ENCODE measurements around the gene PDE4D.

The PDE4D gene

DNA sequence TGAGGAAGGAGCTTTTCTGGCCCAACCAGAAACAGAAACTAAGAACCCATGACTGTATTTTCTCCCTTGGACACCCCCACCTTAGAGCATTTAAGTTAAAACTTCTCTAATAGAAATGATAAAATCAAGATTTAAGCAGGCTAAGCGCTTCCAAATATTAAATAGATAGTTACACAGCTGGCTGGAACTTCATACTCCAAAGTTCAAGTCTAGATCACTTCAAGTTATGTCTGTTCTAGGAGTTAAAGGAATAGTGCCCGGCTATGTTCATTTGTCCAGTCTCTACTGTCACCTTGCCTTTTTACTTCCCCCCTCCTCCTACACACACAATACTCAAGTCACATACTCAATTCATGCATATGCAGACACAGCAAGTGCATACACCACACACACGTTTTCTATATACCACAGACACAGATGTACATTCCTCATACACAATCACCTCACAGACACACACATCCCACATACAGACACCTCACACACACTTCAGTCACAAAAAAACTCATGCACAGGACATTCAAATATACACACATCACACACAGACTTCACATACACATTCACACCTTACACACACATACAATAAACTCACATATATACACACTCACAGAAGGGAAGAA, 237.7 kb downstream of the PDE4D start:
- no peak for DNase-seq (ENCODE audit: low spot score)

DNA sequence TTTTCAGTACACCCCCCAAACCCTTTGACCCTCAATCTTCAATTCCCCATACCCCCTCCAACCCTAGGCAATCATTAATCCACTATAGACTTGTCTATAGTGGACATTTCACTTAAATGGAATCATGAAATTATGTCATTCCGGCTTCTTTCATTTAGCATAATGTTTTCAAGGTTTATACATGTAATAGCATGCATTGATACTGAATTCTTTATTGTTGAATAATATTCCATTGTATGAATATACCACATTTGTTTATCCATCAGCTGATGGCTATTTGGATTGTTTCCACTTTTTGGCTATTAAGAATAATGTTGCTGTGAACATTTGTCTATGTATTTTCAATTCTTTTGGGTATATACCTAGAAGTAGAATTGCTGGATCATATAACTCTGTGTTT, 238.8 kb downstream of the PDE4D start:
- DNase-seq (ENCODE audit: low spot score), result no peak

DNA sequence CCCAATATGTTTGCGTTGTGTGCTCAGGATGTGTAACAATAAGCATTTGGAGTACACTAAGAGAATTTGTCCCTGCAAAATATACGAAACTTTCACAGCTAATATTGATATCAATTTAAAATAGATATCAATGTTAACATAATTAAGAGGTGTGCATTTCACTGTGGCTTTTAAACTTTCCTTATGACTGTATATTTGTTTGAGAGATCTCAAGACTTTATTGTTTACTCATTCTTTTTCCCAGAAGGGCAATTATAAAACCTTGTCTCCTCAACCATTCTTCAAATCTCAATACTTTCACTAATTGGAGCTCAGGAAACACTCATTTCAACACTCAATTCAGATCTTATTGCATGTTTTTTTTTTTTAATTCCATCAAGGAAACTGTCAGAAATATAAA, 241.1 kb downstream of the PDE4D start:
- no peak for DNase-seq (ENCODE audit: low spot score)

DNA sequence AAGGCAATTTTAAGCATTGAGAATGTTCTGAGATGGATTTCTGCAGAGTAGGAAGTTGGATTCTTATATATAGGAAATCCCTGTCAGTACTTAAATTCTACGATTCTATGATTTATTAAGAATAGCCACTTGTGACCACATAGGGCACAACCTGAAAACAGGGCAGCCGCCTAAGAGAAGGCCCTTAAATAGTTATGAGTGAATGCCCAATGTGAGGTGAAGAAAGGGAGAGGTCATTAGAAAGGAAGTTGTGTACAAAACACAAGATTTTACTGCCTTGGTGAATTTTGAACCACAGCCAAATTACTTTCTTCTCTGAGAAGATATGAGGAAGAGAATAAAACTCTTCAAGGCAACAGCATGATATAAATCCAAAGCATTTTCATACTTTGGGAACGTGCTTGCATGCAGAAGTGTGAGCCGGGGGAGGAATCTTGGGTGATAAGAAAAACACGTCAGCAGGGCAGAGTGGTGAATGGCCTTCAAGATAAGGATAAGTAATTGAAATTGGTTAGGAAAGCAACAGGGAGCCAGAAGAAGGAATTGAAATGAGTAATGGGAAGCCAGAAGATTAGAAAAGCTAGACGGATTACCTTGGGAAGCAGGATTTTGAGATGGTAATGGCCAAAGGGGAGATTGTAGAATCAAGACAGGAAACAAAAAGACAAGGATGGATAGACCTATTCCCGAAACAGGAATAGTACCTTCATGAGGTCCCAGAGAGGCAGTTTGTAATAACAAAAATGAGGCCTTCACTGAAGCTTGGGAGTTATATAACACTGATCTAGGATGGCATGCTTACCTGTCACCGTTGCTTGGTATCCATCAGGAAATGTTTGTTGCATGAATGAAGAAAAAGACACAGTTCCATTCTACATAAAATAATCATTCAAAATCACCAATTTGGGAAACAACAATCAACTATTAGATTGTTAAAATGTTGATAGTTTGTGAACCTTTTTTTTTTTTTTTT, 244.3 kb downstream of the PDE4D start:
- DNase-seq (ENCODE audit: low spot score), result no peak

DNA sequence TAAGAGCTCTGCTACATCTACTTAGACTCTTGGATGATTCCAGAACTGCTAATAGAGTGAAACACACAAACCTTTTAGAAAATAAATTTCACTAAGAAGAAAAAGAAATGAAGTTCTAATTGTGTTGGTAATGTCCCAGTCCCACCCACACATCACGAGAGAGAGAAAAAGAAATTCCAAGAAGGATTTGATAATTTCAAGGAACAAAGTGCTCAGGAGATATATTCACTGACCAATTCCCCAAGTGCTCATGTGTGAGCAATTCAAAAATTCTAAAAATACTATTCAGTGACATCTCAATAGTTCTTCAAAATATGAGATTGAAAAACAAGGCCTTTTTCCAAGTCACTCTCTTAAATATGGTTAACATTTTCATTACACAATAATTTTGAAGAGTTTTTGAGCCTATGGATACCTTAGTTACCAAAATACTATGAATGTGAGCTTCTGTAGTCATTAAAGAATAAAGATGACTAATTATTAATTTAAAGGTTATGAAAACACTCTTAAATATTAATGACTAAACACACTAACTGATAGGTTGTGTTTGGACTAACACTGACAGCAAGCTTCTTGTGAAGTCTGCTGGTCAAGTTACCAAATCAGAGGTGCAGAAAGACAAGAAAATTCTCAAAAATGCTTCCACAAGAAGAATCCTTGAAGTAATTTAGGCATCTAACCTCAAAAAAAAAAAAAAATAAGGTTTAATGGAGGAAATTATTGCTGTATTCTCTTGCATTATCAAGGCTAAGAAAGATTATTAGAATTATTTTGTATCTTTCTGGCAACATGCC, 245.3 kb downstream of the PDE4D start:
- DNase-seq (ENCODE audit: low spot score), result no peak

DNA sequence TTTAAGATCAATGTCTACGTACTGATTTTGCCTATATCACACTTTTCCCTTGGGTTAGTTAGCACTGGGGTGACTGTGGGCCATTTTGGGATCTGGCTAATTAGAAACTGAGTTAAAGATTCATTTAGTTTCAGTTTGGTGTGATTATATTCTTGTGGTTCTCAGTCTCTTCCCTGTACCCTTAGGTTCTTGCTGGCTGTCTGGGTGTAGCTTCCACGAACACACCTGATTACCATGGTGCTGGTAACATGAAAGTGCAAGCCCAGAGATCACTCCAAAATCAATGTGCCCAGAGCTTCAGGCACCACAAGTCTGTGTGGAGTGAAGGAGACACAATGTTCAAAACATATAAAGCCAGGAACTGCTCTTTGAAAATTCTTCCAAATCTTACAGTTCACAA, 248.1 kb downstream of the PDE4D start:
- DNase-seq (ENCODE audit: low spot score), result no peak

DNA sequence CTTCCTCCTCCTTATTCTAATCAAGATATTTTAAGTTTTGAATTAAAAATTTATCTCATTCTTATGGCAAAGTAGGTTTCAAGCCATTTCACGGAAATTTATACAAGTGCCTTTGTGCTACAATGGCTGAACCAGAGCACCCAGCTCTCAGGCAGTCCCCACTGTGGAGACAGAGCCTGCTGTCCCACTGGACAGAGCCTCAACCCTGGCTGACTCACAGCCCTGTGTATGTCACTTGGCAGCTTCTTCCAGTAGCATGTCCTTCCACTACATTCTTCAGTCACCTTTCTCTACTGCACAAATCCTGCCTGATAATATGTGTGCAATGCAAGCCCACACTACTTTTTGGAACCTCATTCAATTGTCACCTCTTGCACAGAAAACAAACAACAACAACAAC, 253.1 kb downstream of the PDE4D start:
- no peak for DNase-seq (ENCODE audit: low spot score)

DNA sequence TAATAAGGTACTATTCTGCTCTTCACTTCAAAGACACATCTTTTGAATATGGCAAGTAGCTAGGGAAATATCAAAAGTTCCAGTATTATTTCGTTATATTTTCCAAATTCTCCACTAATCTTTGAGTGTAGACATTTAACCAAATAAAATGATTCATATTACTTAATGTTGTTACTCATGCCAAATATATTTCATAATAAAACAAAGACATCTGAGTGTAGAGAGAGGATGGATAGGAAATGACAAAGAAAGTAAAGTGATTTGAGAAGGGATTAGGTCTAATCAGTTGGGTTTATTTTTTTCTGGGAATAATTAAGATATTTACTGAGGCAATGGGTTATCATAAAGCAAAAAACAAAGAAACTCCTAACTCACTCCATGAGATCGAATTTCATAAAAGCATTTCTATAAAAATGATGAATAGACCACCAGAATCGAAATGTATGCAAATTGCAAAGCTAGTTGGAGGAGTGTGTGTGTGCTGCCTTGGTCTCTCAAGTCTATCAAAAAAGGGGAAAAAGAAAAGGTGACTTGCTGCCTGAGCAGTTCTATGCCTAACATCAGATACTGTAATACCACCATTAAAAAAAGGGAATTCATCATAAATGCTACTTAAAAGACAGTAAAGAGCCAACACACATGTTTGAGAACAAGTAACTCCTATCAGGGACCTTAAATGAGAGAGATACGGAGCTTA, 255.5 kb downstream of the PDE4D start:
- DNase-seq (ENCODE audit: low spot score), result no peak

DNA sequence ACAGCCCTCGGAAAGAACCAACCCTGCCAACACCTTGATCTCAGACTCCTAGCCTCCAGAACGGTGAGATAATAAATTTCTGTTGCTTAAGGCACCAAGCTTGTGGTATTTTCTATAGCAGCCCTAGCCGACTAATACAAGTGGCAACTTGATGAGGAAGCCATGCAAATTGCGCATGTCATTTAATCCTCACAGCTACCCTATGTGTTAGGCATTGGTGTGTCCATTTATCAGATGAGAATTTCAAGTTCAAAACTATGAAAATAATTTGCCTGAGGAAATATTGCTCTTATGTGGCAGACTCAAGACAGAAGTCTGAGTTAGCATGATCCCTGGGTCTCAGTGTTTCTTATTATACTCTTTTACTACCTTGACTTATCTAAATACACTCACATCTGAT, 264.0 kb downstream of the PDE4D start:
- no peak for DNase-seq (ENCODE audit: low spot score)

DNA sequence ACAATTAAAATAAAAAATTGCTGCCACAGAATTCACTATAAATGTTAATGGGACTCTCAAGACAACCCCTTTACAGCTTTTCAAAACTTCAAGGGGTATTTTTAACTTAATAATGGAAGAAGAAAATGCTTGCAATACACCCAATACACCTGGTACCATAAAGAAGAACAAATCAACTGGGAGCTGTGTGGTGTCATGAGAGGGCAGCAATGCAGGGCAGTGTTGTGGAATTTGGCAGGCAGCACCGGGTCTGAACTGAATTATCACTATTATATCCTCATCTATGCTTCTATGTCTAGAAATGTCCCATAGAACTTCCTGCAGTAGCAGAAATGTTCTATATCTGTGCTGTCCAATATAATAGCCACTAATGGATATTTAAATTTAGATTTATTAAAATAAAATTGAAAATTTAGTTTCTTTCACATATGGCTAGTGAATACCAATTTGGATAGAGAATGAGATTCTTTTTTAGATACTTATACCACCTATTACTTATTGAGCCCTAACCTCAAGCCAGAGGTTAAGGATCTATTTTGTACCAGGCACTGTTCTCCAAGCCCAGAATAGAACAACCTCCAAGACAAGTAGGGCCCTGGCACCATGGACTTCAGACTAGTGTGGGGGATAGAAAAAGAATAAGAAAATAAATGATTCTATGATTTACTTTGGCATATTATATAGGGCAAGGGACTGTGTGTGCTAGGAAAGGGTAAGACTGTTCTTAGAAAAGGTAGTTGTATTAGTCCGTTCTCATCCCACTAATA, 265.3 kb downstream of the PDE4D start:
- DNase-seq (ENCODE audit: low spot score), result no peak

DNA sequence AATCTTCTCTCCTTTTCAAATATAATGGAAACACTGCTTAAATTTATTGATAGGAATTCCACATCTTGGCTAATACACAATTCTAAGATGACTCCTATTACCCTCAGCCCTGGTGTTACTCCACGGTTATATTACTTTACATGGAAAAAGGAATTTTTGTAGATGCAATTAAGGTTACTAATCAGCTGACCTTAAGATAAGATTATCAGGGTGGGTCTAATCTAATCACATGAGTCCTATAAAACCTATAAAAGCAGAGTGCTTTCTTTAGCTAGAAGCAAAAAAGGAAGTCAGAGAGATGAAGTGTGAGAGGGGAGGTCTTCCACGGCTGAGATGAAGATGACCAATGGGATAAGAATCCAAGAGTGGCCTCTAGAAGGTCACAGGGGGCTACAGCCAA, 268.6 kb downstream of the PDE4D start:
- no peak for DNase-seq (ENCODE audit: low spot score)

DNA sequence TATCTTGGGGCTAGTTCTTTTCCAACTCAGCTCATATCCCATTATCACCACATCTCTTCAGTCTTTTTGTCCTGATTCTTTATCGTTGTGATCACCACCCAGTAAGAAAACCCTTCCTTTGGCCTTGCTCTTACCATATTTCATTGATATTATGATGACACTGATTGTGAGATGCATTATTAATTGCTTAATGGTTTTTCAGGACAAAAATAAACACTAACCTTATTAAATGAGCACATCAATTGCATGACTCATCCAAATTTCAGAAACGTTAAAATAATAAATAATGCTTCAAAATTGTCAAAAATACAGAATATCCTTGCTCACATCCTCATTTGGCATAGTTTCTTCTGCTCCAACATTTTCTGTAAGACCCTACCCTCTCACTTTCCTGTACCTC, 270.7 kb downstream of the PDE4D start:
- DNase-seq (ENCODE audit: low spot score), result no peak

DNA sequence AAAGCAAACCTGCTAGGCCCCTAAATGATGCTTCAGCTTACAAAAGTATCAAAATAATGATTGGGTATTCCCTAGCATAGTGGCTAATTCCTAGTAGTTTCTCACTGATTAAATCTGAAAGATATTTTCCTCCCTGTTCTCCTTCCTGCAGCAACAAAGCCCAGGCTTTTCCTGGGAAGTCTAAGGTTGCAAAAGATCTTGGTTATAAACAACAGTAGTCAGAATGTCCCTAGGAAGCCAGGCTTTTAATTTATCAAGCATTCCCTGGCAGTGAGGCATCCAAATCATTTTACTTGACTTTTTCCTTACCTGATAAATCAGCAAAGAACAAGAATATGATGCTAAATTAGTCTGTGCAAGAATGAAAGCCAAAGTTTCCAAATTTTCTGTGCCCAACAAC, 272.0 kb downstream of the PDE4D start:
- DNase-seq (ENCODE audit: low spot score), result no peak

DNA sequence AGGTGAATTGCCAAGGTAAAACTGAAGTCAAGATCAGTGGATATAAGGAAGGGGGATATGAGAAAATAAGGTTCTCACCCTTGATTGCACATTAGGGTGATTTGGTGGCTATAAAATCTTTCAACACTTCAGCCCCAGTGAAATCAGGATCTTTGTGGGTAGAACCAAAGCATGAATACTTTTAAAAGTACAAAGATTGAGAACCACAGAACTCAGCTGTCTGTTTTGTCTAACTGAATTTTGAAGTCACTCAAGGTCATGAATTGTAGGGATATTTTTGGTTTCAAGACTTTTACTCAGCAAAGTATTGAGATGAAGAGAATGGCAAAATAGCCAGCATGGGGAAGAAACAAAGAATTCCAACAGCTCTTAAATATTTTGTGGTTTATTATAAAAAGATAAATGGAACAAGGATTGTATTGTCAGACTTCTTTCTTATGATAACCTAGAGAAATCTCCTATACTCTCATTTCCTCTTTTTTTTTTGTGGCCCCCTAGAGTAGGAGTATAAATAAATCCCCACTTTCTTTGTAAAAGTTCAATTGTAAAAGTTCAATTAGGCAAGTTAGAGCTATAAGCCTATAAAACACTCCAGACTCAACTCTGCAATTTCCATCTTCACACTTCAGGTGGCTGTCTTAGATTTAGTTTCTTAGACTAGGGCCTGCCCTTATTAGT, 272.9 kb downstream of the PDE4D start:
- no peak for DNase-seq (ENCODE audit: low spot score)

DNA sequence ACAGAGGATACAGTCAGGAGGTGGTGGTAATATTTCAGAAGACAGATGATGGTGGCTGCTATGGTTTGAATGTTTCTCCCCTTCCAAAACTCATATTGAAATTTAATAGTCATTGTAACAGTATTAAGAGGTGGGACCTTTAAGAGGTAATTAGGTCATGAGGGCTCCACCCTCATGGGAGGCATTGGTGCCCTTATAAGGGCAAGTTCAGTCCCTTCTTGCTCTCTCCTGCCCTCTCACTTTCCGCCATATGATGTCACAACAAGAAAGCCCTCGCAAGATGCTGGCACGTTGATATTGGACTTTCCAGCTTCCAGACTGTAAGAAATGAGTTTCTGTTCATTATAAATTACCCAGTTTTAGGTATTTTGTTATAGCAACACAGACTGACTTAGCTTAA, 274.9 kb downstream of the PDE4D start:
- DNase-seq (ENCODE audit: low spot score), result no peak

DNA sequence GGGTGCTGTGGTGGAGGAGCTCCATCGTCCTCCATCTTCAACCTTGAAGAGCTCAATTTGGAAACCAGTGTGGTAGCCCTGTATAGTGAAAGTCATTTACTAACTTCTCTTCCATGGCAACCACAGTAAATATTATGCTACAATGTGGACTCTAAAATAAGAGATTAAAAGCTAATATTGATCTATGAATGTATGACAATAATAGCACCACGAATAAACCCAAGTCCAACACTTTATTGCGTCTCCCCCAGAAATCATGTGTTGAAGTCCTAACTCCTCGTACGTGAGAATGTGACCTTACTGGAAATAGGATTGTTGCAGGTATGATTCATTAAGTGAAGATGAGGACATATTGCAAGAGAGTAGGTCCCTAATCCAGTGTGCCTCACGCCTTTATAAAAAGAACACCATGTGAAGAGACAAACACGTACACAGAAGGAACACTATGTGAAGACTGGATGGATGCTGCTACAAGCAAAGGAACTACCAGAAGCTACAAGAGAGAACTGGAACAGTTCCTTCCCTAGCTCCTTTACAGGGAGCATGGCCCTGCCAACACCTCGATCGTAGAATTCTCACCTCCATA, 276.2 kb downstream of the PDE4D start:
- DNase-seq (ENCODE audit: low spot score), result no peak

DNA sequence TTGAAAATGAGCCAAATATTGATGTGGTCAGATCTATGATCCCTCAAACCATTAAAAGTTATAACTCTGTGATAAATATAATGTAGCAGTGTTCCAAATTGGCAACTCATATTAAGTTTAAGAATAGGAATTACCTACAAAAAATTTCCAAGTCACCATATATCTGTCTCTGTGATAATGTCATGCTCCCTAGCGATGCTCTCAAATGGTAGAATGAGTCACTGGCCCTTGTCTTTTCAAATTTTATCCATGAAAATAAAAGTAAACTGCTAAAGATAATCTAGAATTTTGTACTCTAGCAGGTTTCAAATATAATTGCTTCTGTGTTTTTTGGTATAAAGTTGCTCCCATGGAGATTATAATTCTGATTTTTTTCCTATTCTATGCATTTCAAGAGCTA, 277.1 kb downstream of the PDE4D start:
- DNase-seq (ENCODE audit: low spot score), result no peak

DNA sequence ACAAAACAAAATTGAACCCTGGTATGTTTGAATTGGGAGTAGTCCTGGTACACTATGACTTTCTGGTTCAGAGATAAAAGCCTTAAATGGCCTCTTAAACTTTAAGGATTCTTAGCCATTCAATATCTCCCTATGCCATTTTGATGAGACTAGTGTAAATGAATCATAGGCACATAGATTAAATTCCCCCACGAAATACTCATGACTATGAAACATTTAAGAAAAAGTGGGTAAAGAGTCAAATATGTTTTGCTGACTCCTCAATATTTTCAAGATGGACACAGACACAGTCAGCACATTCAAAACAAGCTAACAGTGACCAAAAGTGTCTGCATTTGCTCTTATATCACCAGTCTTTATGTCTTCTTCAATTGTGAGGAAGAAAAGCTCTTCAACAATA, 278.3 kb downstream of the PDE4D start:
- DNase-seq (ENCODE audit: low spot score), result no peak

DNA sequence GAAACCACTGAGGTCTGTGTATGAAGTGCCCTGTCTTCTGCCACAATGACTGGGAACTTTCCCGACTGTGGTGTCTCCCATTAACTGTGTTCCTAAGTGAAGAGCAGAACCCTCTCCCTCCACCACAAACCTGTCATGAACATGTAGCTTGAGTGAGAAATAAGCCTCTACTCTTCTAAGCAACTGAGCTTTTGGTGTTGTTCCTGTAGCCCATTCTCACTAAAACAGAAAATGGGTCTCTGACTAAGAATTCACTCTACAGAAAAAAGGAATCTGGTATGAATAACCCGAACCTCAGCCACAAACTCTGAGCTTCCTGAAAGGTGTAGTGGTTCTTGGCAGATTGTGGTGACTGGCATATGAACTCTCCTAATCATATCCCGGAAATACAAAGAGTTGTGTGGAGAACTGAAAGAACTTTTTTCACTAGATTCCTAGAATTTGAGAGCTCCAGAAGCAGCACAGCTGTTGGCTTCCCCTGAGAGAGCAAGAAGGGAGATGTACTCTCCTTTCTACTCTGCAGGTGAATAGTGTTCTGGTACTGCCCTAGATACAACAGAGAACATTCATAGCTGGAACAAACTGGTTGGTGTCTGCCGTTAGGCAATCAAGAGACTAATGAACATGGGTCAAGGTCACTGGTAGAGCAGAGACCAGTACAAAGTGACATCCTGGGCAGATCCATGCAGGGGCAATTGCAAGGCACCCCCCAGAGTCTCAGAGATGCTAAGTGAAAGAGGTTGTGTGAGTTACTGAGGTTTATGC, 283.8 kb downstream of the PDE4D start:
- DNase-seq (ENCODE audit: low spot score), result no peak

DNA sequence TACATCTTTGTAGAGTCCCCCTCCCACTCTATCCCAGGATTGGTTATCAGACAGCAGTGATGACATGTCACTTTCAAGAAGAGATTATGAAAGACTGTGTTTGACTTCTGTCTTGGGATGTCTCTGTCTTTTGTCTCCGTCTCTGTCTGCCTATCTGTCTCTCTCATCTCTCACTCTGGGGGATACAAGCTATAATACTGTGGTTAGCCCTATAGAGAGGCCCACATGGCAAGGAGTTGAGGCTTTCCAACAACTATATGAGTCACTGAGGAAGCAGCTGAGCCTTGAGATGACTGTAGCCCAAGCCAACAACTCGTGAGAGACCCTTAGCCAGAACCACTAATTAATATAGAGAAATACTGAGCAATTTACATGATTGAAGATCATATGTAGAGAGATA, 284.8 kb downstream of the PDE4D start:
- DNase-seq (ENCODE audit: low spot score), result no peak

Measured in CD4-positive, alpha-beta T cell treated with Interleukin-2 at 100 ng/mL for 4 hours (primary cell).